GM19240 (cell line): ENCODE data around the gene AK9.
"Not testable (repeated sequence)": the region's sequence is repeated elsewhere in the genome, so short reads cannot be mapped to it uniquely, and the experiment has no call there.

Experiments used
- DNase-seq: peaks from one replicate; pipeline ENCODE4 v3.0.0; 2011; ENCODE audit warnings: low spot score; ENCODE audit not compliant: insufficient read length

AK9 gene

DNA sequence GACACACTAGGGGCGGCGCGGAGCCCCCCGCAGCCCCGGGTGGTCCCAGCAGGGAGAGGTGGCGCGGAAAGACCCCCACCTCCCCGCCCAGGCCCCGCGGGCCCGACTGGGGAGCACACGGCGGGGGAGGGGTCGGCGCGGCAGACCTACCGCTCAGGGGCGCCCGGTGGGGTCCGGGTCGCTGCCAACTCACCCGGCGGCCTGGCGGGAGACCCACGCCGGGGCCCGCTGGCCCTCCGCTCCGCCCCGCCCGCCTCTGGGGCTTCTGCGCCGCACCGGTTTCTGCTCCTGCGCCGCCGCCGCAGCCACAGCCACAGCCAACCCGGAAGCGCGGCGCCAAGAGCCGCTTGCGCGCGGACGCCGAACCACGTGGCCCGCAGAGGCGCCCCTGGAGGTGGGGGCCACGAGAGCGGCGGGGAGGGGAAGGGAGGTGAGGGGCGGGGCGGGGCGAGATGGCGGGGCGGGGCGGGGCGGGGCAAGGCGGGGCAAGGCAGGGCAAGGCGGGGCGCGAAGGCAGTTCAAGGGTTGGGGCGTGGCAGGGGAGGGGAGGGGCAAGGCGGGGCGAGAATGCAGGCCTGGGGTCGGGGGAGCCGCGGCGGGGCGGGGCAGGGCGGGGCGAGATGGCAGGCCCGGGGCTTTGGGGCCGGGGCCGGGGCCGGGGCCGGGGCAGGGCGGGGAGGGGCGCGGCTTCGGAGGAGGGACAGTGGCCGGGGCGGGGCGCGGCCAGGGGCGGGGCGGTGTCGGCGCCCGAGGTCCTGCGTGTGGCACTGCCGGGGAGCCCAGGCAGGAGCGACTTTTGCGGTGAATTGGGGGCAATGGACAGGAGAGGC is 207.9 kb downstream of the AK9 start, which contains the start of gene ZBTB24:
Gene ZBTB24 (minus strand): TSS at position 315 of the 830 bp plus-strand sequence. CDS start 1,193 bp downstream, outside the sequence.
- peak; percentile 77 for DNase-seq

DNA sequence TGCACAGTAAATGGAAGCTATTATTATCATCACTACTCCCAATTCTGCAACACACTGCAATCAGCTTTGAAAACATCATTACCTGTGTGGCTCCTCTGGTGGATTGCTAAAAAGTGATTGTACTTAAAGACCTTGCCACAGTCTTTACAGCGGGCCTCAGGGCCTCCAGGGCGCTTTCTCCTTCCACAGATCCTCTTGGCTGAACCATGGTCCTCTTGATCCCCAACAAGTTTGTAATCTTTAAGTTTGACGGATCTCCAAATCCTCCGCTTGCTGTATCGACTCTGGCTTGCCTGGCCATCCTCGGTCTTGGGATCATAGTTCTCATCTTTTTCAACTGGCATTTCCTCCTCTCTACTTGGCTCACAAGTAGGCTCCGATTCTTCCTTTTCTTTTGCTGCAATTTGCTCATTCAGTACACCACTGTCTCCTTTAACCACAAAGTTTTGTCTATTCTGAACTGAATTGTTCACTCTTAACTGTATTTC is 210.0 kb downstream of the AK9 start:
- DNase-seq = no peak

DNA sequence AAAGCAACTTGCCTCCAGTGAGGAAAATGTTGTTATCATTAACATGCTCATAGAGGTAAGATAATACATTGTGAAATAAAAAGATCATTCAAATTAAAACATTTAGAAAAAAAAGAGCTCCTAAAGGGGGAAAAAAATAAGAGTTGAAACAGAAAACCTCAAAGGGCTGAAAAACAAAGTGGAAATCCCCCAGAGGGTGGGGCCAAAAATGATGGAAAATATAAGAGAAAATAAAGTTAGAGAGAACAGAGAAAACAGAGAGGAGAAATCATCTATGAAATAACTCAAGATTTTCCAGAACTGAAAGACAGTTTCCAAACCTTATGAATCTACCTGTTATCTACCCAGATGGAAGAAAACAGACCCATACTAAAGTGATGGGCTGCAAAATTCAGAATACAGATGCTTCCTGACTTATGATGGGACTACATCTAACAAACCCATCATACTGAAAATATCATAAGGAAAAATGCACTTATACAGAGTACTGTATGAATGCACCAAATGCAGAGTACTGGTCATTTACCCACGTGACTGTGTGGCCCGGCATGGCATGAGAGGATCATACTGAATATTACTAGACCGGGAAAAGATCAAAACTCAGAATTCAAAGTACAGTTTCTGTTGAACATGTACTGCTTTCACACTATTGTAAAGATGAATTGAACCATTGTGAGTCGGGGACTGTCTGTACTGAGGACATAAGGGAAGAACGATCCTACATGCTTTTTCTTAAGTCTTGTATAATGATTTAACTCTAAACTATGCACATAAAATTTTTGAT is 212.0 kb downstream of the AK9 start:
- DNase-seq = no peak

DNA sequence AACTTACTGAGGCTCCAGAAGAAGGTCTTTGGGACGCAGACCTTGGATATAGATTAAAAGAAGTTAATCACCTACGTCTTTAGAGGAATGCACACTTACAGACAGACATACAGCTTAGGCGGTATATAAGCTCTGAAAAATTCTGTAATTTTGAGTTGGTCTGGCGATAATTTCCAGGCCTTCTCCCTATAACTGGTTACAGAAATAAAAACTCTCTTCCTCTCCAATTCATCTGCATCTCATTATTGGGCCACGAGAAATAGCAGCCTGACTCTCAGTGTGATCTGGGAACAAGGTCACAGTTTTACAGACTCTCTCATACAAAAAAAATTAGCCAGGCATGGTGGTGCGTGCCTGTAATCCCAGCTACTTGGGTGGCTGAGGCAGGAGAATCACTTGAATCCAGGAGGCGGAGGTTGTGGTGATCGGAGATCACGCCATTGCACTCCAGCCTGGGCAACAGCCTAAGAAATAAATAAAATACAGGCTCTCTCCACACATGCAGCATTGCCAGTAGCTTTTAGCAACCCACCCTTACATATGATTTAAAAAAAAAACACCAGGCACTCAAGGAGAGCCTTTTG is 212.7 kb downstream of the AK9 start:
- no peak for DNase-seq

DNA sequence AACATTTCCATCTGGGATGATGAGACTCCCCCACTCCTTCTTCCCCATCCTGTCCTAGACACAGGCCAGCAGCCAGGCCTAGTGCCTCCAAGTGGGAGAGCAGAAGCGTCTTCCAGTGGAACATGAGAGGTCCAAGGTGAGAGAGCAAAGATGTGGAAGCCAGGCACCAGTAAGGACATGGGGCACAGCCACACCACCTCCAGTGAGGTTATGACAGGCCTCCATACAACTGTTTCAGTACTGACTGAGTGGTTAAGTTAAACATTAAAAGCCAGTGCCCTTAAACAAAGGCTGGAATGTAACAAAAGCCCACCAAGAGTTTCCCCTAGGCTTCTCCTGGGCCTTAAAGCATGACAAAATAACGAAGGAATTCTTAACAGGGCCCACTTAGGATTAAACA is 213.3 kb downstream of the AK9 start:
- no peak for DNase-seq

DNA sequence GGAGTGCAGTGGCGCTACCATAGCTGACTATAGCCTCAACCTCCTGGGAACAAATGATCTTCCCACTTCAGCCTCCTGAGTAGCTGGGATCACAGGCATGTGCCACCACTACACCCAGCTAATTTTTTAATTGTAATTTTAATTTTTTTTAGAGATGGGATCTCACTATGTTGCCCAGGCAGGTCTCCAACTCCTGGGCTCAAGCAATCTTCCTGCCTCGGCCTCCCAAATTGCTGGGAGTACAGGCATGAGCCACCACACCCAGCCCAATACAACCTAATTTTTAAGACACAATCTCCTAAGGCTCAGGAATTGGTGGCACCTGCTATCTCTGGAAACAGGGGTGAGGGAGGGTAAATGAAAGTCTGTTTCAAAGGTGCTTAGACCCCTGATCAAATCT is 213.8 kb downstream of the AK9 start:
- no peak for DNase-seq

DNA sequence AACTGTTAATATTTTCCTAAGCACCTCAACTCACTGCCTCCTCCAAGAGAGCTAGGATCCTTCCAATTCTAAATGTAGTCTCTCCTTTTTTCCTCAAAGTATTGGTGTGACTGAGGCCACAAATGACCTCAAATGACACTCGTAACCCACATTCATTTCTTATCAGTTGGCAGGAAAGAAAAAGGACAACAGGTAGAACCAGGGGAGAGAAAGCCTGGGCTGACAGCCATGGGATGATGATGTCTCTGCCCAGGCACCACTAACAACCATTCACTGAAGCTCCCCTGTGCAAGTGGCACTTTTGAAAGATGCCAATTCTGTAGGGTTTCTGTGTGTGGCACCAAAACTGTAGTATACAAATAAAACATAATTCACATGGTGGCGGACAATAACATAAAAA is 215.4 kb downstream of the AK9 start:
- DNase-seq = no peak

DNA sequence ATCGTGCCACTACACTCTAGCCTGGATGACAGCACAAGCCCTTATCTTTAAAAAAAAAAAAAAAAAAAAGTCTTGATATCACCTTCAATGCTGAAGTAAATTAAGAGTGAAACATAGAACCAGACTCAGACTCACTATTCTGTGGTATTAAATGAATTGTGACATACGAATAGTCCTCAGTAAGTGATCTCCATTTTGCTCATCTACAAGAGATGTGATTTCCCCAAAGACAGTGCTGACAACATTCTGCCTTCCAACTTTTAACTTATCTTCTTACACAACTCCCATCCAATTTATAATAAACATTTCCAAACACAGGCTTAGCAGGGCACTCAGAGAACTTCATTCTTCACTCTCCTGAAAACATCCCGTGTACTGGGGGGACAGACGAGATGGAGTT is 216.0 kb downstream of the AK9 start:
- no peak for DNase-seq

DNA sequence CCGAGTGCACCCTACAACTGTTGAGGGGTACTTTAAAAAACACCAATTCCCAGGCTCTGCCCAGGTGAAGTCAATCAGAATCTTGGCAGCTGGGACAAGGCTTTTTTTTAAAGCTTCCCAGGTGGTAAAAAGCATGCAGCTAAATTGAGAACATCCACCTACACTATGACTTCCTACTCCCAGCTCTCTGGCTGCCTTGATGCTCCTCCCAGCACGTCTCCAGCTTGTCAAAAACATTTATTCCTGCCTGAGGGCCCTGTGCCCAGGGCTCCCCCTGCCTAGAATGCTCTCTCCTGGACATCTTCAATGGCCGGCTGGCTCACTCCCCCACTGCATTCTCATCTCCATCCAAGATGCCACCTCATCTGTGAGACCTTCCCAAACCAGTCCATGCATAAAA is 217.9 kb downstream of the AK9 start:
- DNase-seq = no peak

DNA sequence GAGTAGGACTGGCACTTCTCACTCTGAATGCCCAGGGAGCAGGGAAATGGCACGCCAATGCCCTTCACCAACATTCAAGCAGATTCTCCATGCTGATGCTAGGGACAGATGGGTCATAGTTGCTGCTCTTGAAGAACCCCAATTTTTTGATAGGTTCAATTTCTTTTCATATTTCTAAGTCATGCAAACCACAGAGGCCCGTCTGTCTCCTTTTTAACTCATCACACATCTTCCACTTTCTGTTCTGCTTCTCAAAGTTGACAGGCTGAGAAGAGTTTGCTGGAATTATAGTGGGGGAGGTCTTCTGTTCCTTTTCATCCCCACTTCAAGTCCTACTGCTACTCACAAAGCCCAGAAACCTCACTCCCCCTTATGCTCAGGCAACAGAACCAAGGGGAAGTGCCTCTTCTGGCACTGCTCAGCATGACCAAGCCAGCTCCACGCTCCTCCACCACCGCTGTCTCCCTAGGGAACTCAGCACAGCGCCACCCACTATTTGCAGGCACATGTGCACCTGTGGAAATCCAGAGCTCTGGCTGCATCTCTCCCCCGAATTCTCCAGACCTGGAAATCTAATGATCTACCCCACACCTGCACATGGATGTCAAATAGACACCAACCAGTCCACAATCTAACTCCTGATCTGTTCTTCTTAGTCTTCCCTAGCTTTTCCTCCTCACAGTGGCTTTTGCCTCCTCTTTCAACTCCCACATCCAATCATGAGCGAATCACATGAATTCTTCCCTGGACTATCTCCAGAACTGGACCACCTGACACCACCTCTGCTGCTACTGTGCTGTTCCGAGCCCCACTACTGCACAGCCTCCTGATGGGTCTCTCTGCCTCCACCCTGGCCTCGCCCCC is 218.6 kb downstream of the AK9 start:
- no peak for DNase-seq

DNA sequence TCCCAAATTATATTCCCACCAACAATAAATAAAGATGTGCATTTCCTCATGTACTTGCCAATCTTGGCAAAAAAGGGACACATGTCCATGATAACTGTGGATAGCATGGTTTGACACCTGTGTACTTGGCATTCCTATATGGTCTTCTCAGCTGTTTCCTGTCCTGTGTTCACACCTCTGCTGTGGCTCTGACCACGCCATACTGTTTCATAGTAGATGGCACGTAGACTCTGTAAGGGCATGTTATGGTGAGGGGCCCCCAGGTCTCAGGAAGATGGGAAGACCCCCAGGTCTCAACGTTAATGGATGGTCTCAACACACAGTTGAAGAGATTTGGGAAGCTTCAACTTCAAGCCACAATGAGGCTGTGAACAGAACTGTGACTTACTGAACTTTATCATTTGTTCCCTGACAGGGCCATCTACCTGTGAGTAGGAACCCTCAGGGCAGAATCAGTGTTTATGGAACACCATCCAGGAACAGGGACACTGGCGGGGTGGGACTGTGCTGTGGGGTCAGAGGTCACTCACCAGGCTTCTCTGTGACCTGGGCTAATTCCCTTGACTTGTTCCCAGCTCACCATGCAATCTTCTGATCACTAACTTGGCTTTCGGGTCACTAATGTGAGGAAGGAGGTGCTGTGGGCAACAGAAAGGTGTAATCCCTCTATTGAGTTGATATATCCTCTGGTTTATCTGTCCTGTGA is 219.7 kb downstream of the AK9 start:
- no peak for DNase-seq

DNA sequence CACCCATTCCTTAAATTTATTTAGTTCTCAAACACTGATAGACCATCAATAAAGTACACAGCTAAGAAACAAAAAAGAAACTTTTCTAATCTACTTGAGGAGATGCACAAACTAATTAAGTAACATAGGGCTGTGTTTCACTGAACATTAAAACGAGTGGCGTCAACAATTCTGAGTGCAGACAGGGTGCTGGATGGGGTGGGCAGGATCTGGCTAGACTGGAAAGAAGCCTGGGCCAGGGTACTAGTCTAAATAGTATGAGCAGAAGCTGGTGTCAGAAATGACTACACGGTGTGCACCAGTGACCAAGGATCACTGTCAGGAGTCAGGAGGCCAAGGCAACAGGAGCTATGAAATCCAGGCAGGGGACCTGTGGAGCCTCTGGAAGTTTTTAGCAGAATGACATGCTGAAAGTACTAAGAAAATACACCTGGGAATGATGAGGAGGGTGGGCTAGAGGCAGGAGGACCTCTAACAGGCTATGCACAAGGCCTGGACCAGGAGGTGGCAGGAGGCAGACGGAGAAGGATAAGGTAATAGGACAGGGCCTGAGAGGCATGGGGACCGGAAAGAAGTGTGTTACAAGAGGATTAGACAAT is 221.3 kb downstream of the AK9 start:
- DNase-seq = no peak

DNA sequence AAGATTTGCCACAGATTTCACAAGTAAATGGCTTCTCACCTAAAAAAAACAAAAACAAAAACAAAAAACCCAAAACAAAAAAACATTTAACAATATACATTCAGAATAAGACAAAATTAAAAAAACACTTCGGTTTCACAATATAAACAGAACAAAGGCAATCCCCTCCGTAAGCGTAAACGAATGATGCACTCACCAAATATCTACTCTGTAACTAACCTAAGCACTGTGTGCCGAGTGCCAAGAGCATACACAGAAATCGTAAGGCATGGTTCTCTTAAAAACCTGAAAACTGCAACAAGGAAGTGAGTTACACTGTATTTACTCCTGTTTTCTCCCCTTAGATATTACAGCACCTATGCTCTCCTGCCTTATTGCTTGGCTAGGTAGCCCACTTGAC is 223.3 kb downstream of the AK9 start:
- DNase-seq = no peak

DNA sequence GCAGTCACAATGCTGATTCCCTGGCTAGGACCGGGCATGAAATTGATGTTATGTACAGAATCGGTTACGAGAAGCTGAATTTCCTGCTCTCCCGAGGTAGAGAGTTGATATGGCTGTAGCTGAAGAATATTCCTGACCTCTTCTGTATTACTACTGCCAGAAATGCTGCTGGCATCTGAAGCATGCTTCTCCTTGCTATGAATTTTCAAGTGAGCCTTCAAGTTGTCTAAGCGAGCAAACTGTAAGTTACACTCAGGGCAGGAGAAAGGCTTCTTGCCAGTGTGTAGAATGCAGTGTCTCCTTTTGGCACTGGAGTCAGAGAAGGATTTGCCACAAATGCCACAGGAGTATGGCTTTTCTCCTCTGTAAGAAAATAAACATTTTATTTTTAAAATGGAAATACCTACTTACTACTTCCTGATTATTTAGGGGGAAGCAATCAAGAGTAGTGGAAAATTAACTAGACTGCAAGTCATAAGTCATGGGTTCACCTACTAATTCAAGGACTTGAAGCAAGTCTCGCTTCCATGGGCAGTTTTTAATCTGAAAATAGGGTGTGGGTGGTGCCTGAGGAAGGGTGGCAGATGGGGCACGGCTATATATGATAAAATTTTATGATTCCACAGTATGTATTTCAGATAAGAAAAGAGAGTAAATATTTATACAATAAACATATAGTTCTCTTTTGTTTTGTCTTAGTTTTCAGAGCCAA is 224.6 kb downstream of the AK9 start:
- no peak for DNase-seq

DNA sequence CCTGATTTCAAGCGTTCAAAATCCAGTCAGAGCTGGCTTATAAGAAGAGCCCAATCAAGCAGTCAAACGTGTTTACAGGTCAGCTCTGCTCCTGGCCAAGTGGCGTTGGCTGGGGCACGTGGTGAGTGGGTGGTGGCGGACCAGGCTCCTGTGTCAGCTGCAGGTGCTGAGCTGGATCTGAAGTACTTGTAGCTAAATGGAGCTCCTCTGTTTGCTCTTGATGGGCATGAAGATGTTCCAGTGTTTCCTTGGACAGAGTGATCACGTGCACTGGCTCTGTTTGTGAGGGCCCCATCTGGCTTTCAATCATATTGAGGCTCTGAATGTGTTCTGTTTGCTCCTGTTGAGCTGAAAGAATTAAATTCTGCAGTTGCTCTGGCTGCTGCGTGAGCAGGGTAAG is 225.2 kb downstream of the AK9 start:
- DNase-seq = no peak

DNA sequence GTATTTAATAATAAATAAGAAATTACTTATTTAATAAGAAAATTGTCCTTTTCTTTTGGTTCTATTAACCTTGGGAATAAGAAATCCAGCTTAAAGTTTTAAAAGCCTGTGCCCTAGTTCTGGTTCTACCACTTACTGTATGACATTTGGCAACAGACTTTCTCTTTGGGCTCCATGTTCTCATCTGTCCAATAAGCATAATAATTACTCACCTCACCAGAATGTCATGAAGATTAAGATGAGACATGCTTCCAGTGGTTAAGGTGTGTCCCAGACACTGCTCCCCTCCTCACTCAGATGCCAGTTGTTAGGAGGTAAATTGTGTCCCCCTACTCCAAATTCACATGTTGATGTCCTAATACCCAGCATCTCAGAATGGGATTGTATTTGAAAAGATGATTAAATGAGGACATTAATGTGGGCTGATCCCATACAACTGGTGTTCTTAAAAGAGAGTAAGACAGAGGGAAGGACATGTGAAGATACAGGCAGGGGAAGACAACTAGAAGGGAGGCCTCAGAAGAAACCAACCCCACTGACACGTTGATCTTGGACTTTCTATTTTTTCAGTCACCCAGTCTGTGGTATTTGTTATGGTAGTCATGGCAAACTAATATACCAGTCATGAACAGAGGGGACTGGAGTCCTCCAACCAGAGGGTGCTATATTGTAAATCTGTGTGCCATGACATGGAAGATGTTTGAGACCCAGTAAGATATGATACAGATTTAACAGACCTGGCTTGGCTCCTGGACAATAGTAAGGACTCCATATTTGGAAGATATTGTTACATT is 229.1 kb downstream of the AK9 start:
- no peak for DNase-seq

DNA sequence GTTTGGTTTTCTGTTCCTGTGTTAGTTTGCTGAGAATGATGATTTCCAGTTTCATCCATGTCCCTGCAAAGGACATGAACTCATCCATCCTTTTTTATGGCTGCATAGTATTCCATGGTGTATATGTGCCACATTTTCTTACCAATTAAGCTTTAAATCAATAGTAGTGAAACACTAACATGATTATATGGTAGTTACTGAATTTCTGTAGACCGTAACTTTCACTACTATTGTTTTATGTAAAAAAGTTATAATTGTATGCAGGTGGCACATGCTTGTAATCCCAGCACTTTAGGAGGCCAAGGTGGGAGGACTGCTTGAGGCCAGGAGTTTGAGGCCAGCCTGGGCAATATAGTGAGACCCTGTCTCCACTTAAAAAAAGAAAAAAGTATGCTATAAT is 229.8 kb downstream of the AK9 start:
- DNase-seq = not testable (repeated sequence)

DNA sequence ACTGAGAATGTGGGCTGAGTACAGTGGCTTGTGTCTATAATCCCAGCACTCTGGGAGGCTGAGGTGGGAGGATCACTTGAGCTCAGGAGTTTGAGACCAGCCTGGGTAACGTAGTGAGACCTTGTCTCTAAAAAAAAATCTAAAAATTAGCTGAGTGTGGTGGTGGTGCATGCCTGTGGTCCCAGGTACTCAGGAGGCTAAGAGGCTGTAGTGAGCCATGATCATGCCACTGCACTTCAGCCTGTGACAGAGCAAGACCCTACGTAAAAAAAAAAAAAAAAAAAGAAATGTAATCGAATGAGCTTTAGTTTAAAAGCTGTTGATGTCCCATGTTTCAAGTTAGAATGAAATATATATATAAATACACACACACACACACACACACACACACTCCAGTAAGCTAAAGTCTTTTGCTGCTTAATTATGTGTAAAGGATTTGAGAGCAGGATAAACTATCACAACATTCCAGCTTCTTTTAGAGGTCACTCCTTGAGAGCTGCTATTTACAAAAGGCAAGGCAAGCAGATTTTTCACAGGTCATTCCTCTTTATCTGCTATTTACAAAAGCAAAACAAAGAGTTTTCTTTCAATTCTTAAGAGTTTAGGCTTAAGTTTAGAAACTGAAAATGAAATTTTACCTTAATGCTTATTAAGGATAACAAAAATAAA is 230.7 kb downstream of the AK9 start:
- no peak for DNase-seq
